HL-60 (cell line): ENCODE results near the gene NMNAT2.
A peak's percentile ranks its signal among the peaks of the same experiment; 100 is the strongest.

Experiments
- DNase-seq, 2 experiments: peaks; one replicate each; pipeline ENCODE4 v3.0.0-alpha.2; 2010 to 2020; ENCODE audit warnings: low read depth in 1 of 2, low spot score in 1 of 2
- H3K27ac ChIP-seq: fragments of 250-450 bp; sonication (Bioruptor Pico); replicated peaks from 2 replicates; pipeline ENCODE4 v1.5.1; 2020; ENCODE audit warnings: mild to moderate bottlenecking, moderate library complexity
- H3K27me3 ChIP-seq: fragments of 250-450 bp; sonication (Bioruptor Pico); 2 replicates; pipeline ENCODE4 v1.5.1; 2021; ENCODE audit warnings: mild to moderate bottlenecking, moderate library complexity; ENCODE audit not compliant: insufficient read depth, poor library complexity, severe bottlenecking
- H3K4me3 ChIP-seq: replicated peaks from 2 replicates; pipeline ENCODE4 v1.5.1; 2011; ENCODE audit warnings: mild to moderate bottlenecking, control low read depth, low read length; ENCODE audit not compliant: insufficient read depth
- CTCF ChIP-seq: IDR thresholded peaks from one replicate; pipeline ENCODE4 v1.5.1; 2011; ENCODE audit warnings: low read length, control low read depth, inconsistent platforms; ENCODE audit not compliant: insufficient read depth
- GABPA ChIP-seq: IDR thresholded peaks from 2 replicates; pipeline ENCODE4 v1.6.1; 2012; ENCODE audit warnings: low read depth
- POLR2AphosphoS5 ChIP-seq: IDR thresholded peaks from 2 replicates; pipeline ENCODE4 v1.6.1; 2012; ENCODE audit warnings: low read depth
- REST ChIP-seq: IDR thresholded peaks from 2 replicates; pipeline ENCODE4 v1.6.1; 2012; ENCODE audit warnings: low read depth; ENCODE audit not compliant: insufficient replicate concordance
- SPI1 ChIP-seq: IDR thresholded peaks from 2 replicates; pipeline ENCODE4 v1.6.1; 2012; ENCODE audit warnings: low read depth, mild to moderate bottlenecking, borderline replicate concordance

NMNAT2 gene

GRCh38 chr1:183416850-183417771, 1.1 kb downstream of the NMNAT2 start:
- Histone ChIP-seq H3K27ac (no peak overlapping the region), H3K27me3 (peaks cover 39% of the 10 kb centered on the region), H3K4me3 (no peak overlapping the region)
- no peak for TF ChIP-seq POLR2AphosphoS5
- TF ChIP-seq REST = peak; percentile 97
- DNase-seq = peak in 1 of 2 experiments; percentile 14

GRCh38 chr1:183414365-183414764, 3.8 kb downstream of the NMNAT2 start:
- no peak for DNase-seq
- no peak overlapping the region for H3K27ac ChIP-seq

GRCh38 chr1:183411091-183411490, 7.1 kb downstream of the NMNAT2 start:
- no peak overlapping the region for H3K27ac ChIP-seq
- no peak overlapping the region for H3K4me3 ChIP-seq
- DNase-seq = no peak
- TF ChIP-seq REST = no peak
- TF ChIP-seq SPI1 = no peak
- TF ChIP-seq CTCF = no peak
- no peak for TF ChIP-seq POLR2AphosphoS5
- no peak for TF ChIP-seq GABPA
- H3K27me3 ChIP-seq = peaks cover 6% of the 10 kb centered on the region

More at GRCh38 chr1:183414365-183414764, 3.8 kb downstream of the NMNAT2 start:
- TF ChIP-seq POLR2AphosphoS5 (no peak), CTCF (no peak), GABPA (no peak)
- Histone ChIP-seq H3K4me3 (no peak overlapping the region), H3K27me3 (peaks cover 37% of the 10 kb centered on the region)

GRCh38 chr1:183407961-183408360, 10.2 kb downstream of the NMNAT2 start:
- TF ChIP-seq POLR2AphosphoS5 (no peak), GABPA (no peak), REST (no peak), SPI1 (no peak), CTCF (no peak)
- Histone ChIP-seq H3K27me3 (no peaks in the 10 kb centered on the region), H3K27ac (no peak overlapping the region), H3K4me3 (no peak overlapping the region)
- DNase-seq = no peak
